Sciatic nerve (tissue), 2 donors: ENCODE measurements around the gene OR11H1. TPM values are rescaled to one million over a fixed set of nuclear protein-coding genes. Genes with fewer than 3 reads are reported as not detected.
"Not testable (repeated sequence)": the region's sequence is repeated elsewhere in the genome, so short reads cannot be mapped to it uniquely, and the experiment has no call there.

Experiments used
- ATAC-seq: fragments of 200-7000 bp; cut with Tn5 transposase; one replicate; pipeline ENCODE4 v1.9.1; 2020; ENCODE audit warnings: mild to moderate bottlenecking, moderate library complexity
- DNase-seq: peaks from one replicate; pipeline ENCODE4 v3.0.0-alpha.2; 2020; ENCODE audit warnings: low spot score
- intact Hi-C: fragments of 100-400 bp; cut with DNase I; formaldehyde crosslinking; loops from one replicate; pipeline ENCODE4 v1.14.2; 2022
- total RNA-seq: library from RNA; stranded (reverse); fragmentation: NEBNext Ultra II Directional; extraction: Animal tissue kit (Norgen Biotek cat#: 25700); gene quantifications from one replicate; pipeline ENCODE4 v1.2.1, GENCODE V29; 2021
- donor health status: DM: no; HTN: no; CAD: no.
- donor health status: DM: no; HTN: no; CAD: no.

OR11H1 gene
- total RNA-seq = not detected

DNA sequence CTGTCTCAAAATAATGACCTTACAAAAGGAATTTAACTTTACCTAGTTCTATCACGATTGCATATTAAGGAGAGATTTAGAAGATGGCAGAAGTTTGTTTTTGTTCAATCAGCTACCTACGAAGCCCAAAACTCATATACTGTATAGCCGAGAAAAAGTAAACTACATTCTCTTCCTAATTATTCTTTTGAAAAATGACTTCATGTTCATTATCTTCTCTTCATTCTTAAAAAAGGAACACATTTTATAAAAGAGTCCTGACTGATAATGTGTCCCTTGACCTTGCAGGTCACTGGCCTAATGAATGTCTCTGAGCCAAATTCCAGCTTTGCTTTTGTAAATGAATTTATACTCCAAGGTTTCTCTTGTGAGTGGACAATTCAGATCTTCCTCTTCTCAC lies at the start of gene OR11H1:
OR11H1 (plus strand) TSS at position 301 of the 400 bp plus-strand sequence; CDS start at position 301, 0 bp downstream.
- DNase-seq, intact Hi-C loops, ATAC-seq: not testable (repeated sequence)

DNA sequence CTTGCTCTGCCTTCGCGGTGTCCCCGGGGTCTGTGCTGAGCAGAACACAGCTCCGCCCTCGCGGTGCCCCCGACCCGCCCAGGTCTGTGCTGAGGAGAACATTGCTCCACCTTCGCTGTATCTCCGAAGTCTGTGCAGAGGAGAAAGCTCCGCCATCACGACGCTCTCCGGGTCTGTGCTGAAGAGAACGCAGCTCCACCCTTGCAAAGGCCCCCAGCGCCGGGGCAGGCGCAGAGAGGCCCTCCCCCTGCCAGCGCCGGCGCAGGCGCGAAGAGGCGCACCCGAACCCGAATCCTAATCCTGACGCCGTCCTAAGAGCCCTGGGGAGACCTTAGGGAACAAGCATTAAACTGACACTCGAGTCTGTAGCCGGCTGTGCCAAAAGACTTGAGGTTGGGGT lies 18.0 kb upstream of the OR11H1 start:
- DNase-seq, ATAC-seq, intact Hi-C loops: not testable (repeated sequence)

- DNase-seq, intact Hi-C loops, ATAC-seq: not testable (repeated sequence)
These were observed 12.1 kb upstream of the OR11H1 start for GRCh38 chr22:15515896-15516295.

GRCh38 chr22:15553767-15554166 lies 25.8 kb downstream of the OR11H1 start:
- intact Hi-C loops, DNase-seq: not testable (repeated sequence)

DNA sequence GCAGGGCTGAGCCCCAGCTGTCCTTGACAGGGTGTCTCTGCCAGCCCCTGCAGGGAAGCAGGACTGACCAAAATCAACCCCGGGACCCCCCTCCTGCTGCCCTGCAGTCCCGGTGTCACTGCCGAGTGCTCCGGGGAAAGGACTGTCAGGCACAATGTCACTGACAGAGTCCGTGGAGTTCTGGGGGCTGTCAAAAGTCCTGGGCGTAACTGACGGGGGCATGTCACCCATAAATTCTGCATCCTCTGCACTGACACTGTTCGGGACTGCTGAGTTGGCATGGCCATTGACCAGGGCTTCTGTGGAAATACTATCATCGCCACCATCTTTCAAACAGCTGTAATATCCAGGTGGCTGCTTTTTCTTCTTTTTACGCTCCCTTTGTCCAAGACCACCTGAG lies 35.5 kb downstream of the OR11H1 start:
- intact Hi-C loops, DNase-seq, ATAC-seq: not testable (repeated sequence)

More at GRCh38 chr22:15553767-15554166, 25.8 kb downstream of the OR11H1 start:
- ATAC-seq = not testable (repeated sequence)

- intact Hi-C loops, DNase-seq, ATAC-seq: not testable (repeated sequence)
These were observed 37.1 kb downstream of the OR11H1 start for GRCh38 chr22:15565063-15565462.

Other genes with a start within 250 kb of the OR11H1 start
- gene POTEH, start 161.8 kb downstream of the OR11H1 start, total RNA-seq = not detected